Effector memory CD4-positive, alpha-beta T cell (primary cell): Measurements from ENCODE around the gene EFNA2.

ENCODE experiments used
- DNase-seq, 3 donors: peaks; one replicate each; pipeline ENCODE4 v3.0.0-alpha.2; 2020
- H3K27ac ChIP-seq: 2 replicates; pipeline ENCODE4 v1.7.0; 2013; ENCODE audit warnings: mild to moderate bottlenecking, low read length, moderate library complexity; ENCODE audit not compliant: insufficient read depth, poor library complexity, severe bottlenecking
- H3K27me3 ChIP-seq: replicated peaks from 2 replicates; pipeline ENCODE4 v1.7.0; 2013; ENCODE audit warnings: mild to moderate bottlenecking, low read length; ENCODE audit not compliant: insufficient read depth, control insufficient read depth, poor library complexity, severe bottlenecking
- H3K36me3 ChIP-seq: 2 replicates; pipeline ENCODE4 v1.7.0; 2013; ENCODE audit warnings: mild to moderate bottlenecking, low read length, moderate library complexity; ENCODE audit not compliant: control insufficient read depth, insufficient read depth
- H3K4me1 ChIP-seq: 2 replicates; pipeline ENCODE4 v1.7.0; 2013; ENCODE audit warnings: low read length, mild to moderate bottlenecking; ENCODE audit not compliant: control insufficient read depth, insufficient read depth, poor library complexity, severe bottlenecking
- H3K4me3 ChIP-seq: 2 replicates; pipeline ENCODE4 v1.7.0; 2013; ENCODE audit warnings: low read length, low read depth, mild to moderate bottlenecking; ENCODE audit not compliant: insufficient read depth, poor library complexity, severe bottlenecking
- H3K9me3 ChIP-seq: 2 replicates; pipeline ENCODE4 v1.7.0; 2013; ENCODE audit warnings: mild to moderate bottlenecking, low read length, moderate library complexity; ENCODE audit not compliant: control insufficient read depth

EFNA2 gene

GRCh38 chr19:1286487-1287353, 1.0 kb downstream of the EFNA2 start:
- H3K27ac ChIP-seq, result no peak overlapping the region
- no peaks in the 10 kb centered on the region for H3K4me1 ChIP-seq
- DNase-seq, result no peak
- H3K4me3 ChIP-seq, result no peak overlapping the region
- H3K9me3 ChIP-seq, result no peaks in the 10 kb centered on the region
- H3K36me3 ChIP-seq, result no peaks in the 10 kb centered on the region
- H3K27me3 ChIP-seq, result peaks cover 53% of the 10 kb centered on the region

GRCh38 chr19:1287354-1288225, 1.9 kb downstream of the EFNA2 start:
- no peaks in the 10 kb centered on the region for H3K4me1 ChIP-seq
- peaks cover 59% of the 10 kb centered on the region for H3K27me3 ChIP-seq
- no peaks in the 10 kb centered on the region for H3K36me3 ChIP-seq
- no peaks in the 10 kb centered on the region for H3K9me3 ChIP-seq
- no peak overlapping the region for H3K4me3 ChIP-seq
- no peak overlapping the region for H3K27ac ChIP-seq
- no peak for DNase-seq

GRCh38 chr19:1288226-1288612, 2.5 kb downstream of the EFNA2 start:
- Histone ChIP-seq H3K36me3 (no peaks in the 10 kb centered on the region), H3K4me1 (no peaks in the 10 kb centered on the region), H3K27ac (no peak overlapping the region), H3K27me3 (peaks cover 63% of the 10 kb centered on the region), H3K9me3 (no peaks in the 10 kb centered on the region), H3K4me3 (no peak overlapping the region)
- no peak for DNase-seq

GRCh38 chr19:1288833-1289685, 3.4 kb downstream of the EFNA2 start:
- Histone ChIP-seq H3K4me3 (no peak overlapping the region), H3K36me3 (no peaks in the 10 kb centered on the region), H3K27ac (no peak overlapping the region), H3K4me1 (no peaks in the 10 kb centered on the region), H3K27me3 (peaks cover 56% of the 10 kb centered on the region), H3K9me3 (no peaks in the 10 kb centered on the region)
- DNase-seq, result no peak

GRCh38 chr19:1289686-1290025, 4.0 kb downstream of the EFNA2 start:
- Histone ChIP-seq H3K36me3 (no peaks in the 10 kb centered on the region), H3K27me3 (peaks cover 57% of the 10 kb centered on the region), H3K4me1 (no peaks in the 10 kb centered on the region), H3K27ac (no peak overlapping the region), H3K9me3 (no peaks in the 10 kb centered on the region), H3K4me3 (no peak overlapping the region)
- no peak for DNase-seq

GRCh38 chr19:1290196-1290702, 4.6 kb downstream of the EFNA2 start:
- no peak for DNase-seq
- peaks cover 57% of the 10 kb centered on the region for H3K27me3 ChIP-seq
- no peaks in the 10 kb centered on the region for H3K36me3 ChIP-seq
- no peaks in the 10 kb centered on the region for H3K9me3 ChIP-seq
- peaks cover 1% of the 10 kb centered on the region for H3K4me1 ChIP-seq
- no peak overlapping the region for H3K4me3 ChIP-seq
- no peak overlapping the region for H3K27ac ChIP-seq

GRCh38 chr19:1290703-1291651, 5.3 kb downstream of the EFNA2 start:
- peaks cover 6% of the 10 kb centered on the region for H3K4me1 ChIP-seq
- H3K4me3 ChIP-seq, result no peak overlapping the region
- peaks cover 58% of the 10 kb centered on the region for H3K27me3 ChIP-seq
- no peaks in the 10 kb centered on the region for H3K36me3 ChIP-seq
- H3K9me3 ChIP-seq, result no peaks in the 10 kb centered on the region
- no peak overlapping the region for H3K27ac ChIP-seq
- no peak for DNase-seq

- peaks cover 6% of the 10 kb centered on the region for H3K4me1 ChIP-seq
- no peak for DNase-seq
- H3K27me3 ChIP-seq, result peaks cover 52% of the 10 kb centered on the region
- H3K9me3 ChIP-seq, result no peaks in the 10 kb centered on the region
- no peak overlapping the region for H3K4me3 ChIP-seq
- H3K36me3 ChIP-seq, result no peaks in the 10 kb centered on the region
- no peak overlapping the region for H3K27ac ChIP-seq
Measured at GRCh38 chr19:1291761-1292418, 6.2 kb downstream of the EFNA2 start.
